HFFc6 (cell line): ENCODE results near the gene MYRIP. TPM values are rescaled to one million over a fixed set of nuclear protein-coding genes. Genes with fewer than 3 reads are reported as not detected.

Experiments
- DNase-seq: peaks from one replicate; pipeline ENCODE4 v3.0.0-alpha.2; 2018
- H3K27ac Mint-ChIP-seq: 2 replicates; pipeline ENCODE4 v1.8.0; 2020; ENCODE audit warnings: mild to moderate bottlenecking, mixed read lengths
- H3K27me3 Mint-ChIP-seq: 2 replicates; pipeline ENCODE4 v1.8.0; 2021; ENCODE audit warnings: mild to moderate bottlenecking, moderate library complexity, mixed read lengths; ENCODE audit not compliant: insufficient read depth
- H3K36me3 Mint-ChIP-seq: 2 replicates; pipeline ENCODE4 v1.8.0; 2021; ENCODE audit warnings: low read depth, mixed read lengths
- H3K4me1 Mint-ChIP-seq: 2 replicates; pipeline ENCODE4 v1.8.0; 2020; ENCODE audit warnings: low read depth, mixed read lengths
- H3K4me3 Mint-ChIP-seq: 2 replicates; pipeline ENCODE4 v1.8.0; 2020; ENCODE audit warnings: mild to moderate bottlenecking, moderate library complexity, mixed read lengths
- H3K9me3 Mint-ChIP-seq: 2 replicates; pipeline ENCODE4 v1.8.0; 2020; ENCODE audit warnings: mild to moderate bottlenecking, mixed read lengths
- total RNA-seq, 6 experiments: library from RNA; stranded (reverse); fragmentation: NEBNext Ultra II Directional; extraction: Animal tissue kit (Norgen Biotek cat#: 25700); gene quantifications; 2 replicates in 1 of 6; 3 replicates in 5 of 6; pipeline ENCODE4 v1.2.3, GENCODE V29; 2021
- TF ChIP-seq, protein P1 (sequence below): fragments of 200-600 bp; sonication (generic); IDR thresholded peaks from 2 replicates; pipeline ENCODE4 v1.5.0; 2021; ENCODE audit warnings: antibody characterized with exemption, mild to moderate bottlenecking

MYRIP gene
- total RNA-seq, 6 experiments from 2014 or later: 0.07 to 0.28 (median 0.13) TPM; not detected in 1

- no peak for DNase-seq
- TF ChIP-seq, protein P1, sequence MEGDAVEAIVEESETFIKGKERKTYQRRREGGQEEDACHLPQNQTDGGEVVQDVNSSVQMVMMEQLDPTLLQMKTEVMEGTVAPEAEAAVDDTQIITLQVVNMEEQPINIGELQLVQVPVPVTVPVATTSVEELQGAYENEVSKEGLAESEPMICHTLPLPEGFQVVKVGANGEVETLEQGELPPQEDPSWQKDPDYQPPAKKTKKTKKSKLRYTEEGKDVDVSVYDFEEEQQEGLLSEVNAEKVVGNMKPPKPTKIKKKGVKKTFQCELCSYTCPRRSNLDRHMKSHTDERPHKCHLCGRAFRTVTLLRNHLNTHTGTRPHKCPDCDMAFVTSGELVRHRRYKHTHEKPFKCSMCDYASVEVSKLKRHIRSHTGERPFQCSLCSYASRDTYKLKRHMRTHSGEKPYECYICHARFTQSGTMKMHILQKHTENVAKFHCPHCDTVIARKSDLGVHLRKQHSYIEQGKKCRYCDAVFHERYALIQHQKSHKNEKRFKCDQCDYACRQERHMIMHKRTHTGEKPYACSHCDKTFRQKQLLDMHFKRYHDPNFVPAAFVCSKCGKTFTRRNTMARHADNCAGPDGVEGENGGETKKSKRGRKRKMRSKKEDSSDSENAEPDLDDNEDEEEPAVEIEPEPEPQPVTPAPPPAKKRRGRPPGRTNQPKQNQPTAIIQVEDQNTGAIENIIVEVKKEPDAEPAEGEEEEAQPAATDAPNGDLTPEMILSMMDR: no peak
- peaks cover 6% of the 10 kb centered on the region for H3K4me1 Mint-ChIP-seq
- H3K27me3 Mint-ChIP-seq: peaks cover 4% of the 10 kb centered on the region
- H3K4me3 Mint-ChIP-seq: no peak overlapping the region
- H3K27ac Mint-ChIP-seq: no peak overlapping the region
- H3K9me3 Mint-ChIP-seq: no peaks in the 10 kb centered on the region
- H3K36me3 Mint-ChIP-seq: no peaks in the 10 kb centered on the region
These were observed 357.6 kb downstream of the MYRIP start for GRCh38 chr3:40166997-40167396.

DNA sequence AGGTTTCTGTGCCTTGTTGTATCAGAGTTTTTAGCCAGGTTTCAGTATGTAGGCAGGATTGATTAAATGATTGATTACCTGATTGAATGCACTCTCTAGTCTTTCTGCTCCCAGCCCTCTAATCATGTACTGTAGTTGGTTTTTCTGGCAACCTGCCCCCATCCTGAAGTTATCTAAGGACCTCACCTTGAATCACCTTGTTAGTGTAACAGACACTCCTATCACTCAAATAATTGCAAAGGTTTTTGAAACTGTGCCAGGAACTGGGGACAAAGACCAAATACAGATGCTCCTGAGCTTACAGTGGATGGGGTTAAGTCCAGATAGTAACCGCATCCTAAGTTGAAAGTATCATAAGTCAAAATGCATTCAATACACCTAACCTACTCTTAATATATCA is 358.5 kb downstream of the MYRIP start:
- Mint-ChIP-seq H3K27me3 (peaks cover 4% of the 10 kb centered on the region), H3K36me3 (no peaks in the 10 kb centered on the region), H3K4me1 (peaks cover 6% of the 10 kb centered on the region), H3K9me3 (no peaks in the 10 kb centered on the region), H3K4me3 (no peak overlapping the region), H3K27ac (no peak overlapping the region)
- TF ChIP-seq, protein P1: no peak
- DNase-seq: no peak

DNA sequence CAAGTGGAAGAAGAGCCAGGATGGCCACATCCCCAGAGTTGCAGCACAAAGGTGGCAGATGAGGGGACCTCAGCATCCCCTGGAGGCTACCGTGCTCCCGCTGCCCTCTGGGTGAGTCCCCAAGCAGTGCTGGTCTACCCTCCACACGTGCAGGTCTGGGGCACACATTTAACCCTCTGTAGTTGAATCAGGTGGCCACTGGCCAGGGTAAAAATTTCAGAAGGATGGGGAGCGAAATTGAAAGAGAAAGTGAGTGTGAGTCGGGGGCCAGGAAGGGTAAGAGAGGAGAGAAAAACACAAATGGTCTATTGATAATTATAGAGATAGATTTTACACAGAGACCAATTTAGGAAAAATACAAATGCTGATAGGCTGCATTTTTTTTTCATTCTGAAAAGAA is 360.6 kb downstream of the MYRIP start:
- peaks cover 2% of the 10 kb centered on the region for H3K27me3 Mint-ChIP-seq
- peaks cover 4% of the 10 kb centered on the region for H3K36me3 Mint-ChIP-seq
- no peaks in the 10 kb centered on the region for H3K9me3 Mint-ChIP-seq
- H3K27ac Mint-ChIP-seq: no peak overlapping the region
- peak overlapping the region; percentile 52; the same call in 1 of the 2 replicates for H3K4me3 Mint-ChIP-seq
- no peak for DNase-seq
- peaks cover 19% of the 10 kb centered on the region for H3K4me1 Mint-ChIP-seq
- TF ChIP-seq, protein P1: no peak

DNA sequence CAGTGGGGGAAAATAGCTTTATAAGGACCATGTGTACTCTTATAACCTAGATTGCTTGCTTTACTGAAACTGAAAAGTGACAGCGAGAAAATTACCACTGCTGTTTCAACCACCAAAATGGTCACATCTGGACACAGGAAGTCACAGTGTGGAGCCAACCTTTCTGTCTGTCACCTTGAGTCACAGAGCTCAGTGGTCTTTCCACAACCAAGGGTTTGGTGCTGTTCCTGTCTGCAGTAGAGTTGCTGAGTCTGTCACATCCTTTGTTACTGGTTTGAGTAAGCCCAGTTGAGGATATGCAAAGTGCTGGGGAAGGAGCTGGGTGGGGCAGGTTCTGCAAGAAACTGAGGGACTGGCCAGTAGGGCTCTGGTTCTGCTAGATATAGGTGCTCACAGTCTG is 361.0 kb downstream of the MYRIP start:
- Mint-ChIP-seq H3K36me3 (peaks cover 4% of the 10 kb centered on the region), H3K27me3 (peaks cover 2% of the 10 kb centered on the region), H3K4me3 (peak overlapping the region; percentile 52; the same call in 1 of the 2 replicates), H3K4me1 (peaks cover 23% of the 10 kb centered on the region), H3K9me3 (no peaks in the 10 kb centered on the region), H3K27ac (no peak overlapping the region)
- TF ChIP-seq, protein P1: no peak
- DNase-seq: no peak

GRCh38 chr3:40172560-40172959 is 363.2 kb downstream of the MYRIP start:
- TF ChIP-seq, protein P1: no peak
- no peak for DNase-seq
- Mint-ChIP-seq H3K27me3 (peaks cover 2% of the 10 kb centered on the region), H3K9me3 (no peaks in the 10 kb centered on the region), H3K36me3 (peaks cover 4% of the 10 kb centered on the region), H3K4me3 (no peak overlapping the region), H3K4me1 (peaks cover 26% of the 10 kb centered on the region), H3K27ac (no peak overlapping the region)

DNA sequence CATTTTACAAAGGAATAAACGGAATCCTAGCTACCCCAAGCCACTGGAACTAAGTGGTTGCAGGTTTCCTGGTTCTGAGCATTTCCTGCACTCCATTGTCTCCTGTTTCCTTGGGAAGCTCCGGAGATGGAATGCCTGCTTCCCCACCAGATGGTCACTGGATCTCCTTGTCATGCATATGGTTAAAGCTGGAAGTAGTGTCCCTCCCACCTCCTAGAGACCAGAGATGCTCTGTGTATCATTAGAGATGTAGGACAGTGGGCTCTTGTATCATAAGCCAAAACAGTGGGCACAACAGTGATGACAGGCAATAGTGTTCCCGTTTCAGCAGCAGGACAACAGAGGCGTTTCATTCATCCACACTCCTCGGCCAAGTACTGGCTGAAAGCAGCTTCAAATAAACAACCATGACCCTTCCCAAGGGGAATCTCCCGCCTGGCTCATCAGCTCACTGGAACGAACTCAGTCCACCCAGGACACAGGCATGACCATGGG is 363.9 kb downstream of the MYRIP start:
- Mint-ChIP-seq H3K27me3 (peaks cover 2% of the 10 kb centered on the region), H3K36me3 (peaks cover 4% of the 10 kb centered on the region), H3K9me3 (no peaks in the 10 kb centered on the region), H3K4me3 (no peak overlapping the region), H3K4me1 (peaks cover 26% of the 10 kb centered on the region), H3K27ac (no peak overlapping the region)
- TF ChIP-seq, protein P1: no peak
- DNase-seq: no peak
